GM12864 (cell line): ENCODE measurements around the gene CALCOCO1.
A peak's percentile ranks its signal among the peaks of the same experiment; 100 is the strongest.

Source experiments
- DNase-seq: peaks from one replicate; pipeline ENCODE4 v3.0.0-alpha.2; 2011; ENCODE audit warnings: low read depth
- H3K4me3 ChIP-seq: 2 replicates; pipeline ENCODE4 v1.5.1; 2011; ENCODE audit warnings: mild to moderate bottlenecking, low read depth, low read length, control low read depth
- CTCF ChIP-seq: IDR thresholded peaks from 2 replicates; pipeline ENCODE4 v1.5.1; 2011; ENCODE audit warnings: low read depth, mild to moderate bottlenecking, moderate library complexity, low read length, control low read depth, inconsistent platforms; ENCODE audit errors: missing control alignments

The CALCOCO1 gene

GRCh38 chr12:53747095-53747494 lies 19.8 kb upstream of the CALCOCO1 start:
- no peak for DNase-seq
- TF ChIP-seq CTCF, result no peak
- no peak overlapping the region for H3K4me3 ChIP-seq

DNA sequence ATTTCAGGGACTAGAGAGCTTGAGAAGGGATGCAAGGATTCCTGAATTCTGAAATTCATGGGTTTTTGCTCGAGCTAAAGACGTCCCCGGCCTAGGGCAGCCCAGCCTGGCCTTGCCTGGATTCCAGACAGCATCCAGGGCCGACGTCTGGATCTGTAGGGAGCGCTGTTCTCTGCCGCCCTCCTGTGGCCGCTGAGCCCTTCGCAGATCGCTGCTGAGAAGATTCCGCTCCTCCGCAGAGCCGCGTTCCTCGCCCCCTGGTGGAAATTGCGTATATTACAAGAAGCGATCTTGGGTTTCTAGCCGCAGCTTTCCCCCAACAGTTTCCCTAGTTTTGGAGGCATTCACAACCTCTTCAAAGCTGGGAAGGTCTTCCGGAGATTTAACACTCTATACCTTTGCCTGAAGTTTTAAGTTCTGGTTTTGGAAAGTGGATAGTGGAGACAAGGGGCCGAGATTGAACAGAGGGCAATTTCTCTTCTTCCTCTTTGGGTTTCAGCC lies 19.4 kb upstream of the CALCOCO1 start:
- peak; percentile 100 for TF ChIP-seq CTCF
- H3K4me3 ChIP-seq, result no peak overlapping the region
- no peak for DNase-seq

GRCh38 chr12:53744751-53745150 lies 17.5 kb upstream of the CALCOCO1 start:
- no peak for DNase-seq
- TF ChIP-seq CTCF, result no peak
- H3K4me3 ChIP-seq, result no peak overlapping the region

DNA sequence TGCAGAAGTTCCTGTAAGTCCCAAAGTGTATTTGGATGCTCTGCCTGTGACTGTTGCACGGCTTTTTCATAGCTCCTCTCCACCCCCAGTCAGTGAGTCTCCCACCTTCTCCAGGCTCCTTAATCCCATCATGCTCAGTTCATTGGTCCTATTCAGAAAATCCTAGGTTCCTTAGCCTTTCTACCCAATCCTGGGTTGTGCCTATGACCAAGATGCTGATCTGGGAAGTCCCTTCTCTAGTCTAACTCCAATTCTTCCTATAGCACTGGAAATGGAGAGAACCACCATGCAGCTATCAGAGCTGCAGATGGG lies 16.8 kb upstream of the CALCOCO1 start:
- no peak for TF ChIP-seq CTCF
- DNase-seq, result no peak
- no peak overlapping the region for H3K4me3 ChIP-seq

DNA sequence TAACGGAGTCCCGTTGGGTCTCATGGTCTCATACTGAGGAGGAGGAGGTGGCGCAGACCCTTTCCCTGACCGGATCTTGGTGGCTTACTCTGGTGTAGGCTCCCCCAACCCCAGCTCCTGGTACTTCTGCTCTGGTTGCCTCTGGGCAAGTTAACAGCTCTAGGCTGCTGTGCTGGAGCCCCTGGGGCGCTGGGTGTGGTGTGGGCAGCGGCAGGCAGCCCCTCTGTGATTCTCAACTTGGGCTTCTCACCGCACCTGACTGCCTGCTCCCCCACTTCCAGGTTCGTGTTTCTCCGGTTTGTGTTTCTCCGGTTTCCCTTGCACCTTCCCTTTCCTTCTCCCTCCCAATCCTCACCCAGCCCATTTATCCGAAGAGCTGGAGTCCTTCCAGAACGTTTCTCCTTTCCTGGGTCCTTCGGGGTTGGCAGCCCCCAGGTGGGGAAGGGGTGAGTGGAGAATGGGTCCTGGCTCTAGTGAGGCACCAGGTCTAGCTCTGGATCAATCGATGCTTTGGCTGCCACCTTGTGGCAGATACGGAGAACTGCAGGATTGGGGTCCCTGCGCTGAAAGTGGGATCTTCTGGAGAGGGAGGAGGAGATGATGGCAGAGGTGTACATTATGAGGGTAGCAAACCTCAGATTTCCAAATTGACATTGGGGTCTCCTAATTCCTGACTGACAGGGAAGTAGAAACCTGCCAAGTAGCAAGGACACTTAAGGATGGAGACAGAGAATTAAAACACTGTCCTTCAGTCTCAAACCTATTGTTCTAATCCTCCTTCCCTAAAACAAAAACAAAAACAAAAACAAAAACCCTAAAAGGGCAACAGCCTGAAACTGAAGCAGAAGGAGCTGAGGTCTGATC lies 16.2 kb upstream of the CALCOCO1 start:
- H3K4me3 ChIP-seq, result no peak overlapping the region
- peak; percentile 94 for TF ChIP-seq CTCF
- DNase-seq, result no peak

DNA sequence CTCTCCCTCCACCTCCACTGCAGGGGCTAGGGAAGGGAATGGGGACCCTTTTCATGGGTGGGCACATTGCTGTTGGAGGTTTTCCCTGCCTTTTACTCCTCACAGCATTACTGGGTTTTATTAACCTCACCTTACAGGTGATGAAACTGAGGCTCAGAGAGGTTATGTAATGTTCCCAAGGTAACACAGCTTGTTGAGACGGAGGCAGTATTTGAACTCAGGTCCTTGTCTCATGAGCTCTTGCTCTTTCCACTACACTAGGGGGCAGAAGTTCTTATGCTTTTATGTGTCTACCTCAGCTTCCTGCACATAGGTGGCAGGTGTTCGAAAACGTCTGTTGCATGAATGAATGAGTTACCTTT lies 12.9 kb upstream of the CALCOCO1 start:
- H3K4me3 ChIP-seq, result no peak overlapping the region
- no peak for DNase-seq
- TF ChIP-seq CTCF, result peak; percentile 4
